ENCODE data around the gene ARHGEF4.

The ARHGEF4 gene

GRCh38 chr2:130848526-130849210 lies 12.0 kb downstream of the ARHGEF4 start:
- Histone ChIP-seq H3F3A (ENCODE audit: low read depth) (no peaks in the 10 kb centered on the region), H3K9ac (ENCODE audit: low read depth, low read length, poor library complexity, severe bottlenecking) (no peak overlapping the region), H3K9me3 (ENCODE audit: insufficient read depth, low read depth, low read length) (no peaks in the 10 kb centered on the region)

GRCh38 chr2:130849896-130850787 lies 13.4 kb downstream of the ARHGEF4 start:
- no peak overlapping the region for H3K9ac ChIP-seq (ENCODE audit: low read depth, low read length, poor library complexity, severe bottlenecking)
- H3K4me2 ChIP-seq (ENCODE audit: low read depth, low read length, poor library complexity, severe bottlenecking), result no peak overlapping the region
- no peaks in the 10 kb centered on the region for H3K9me3 ChIP-seq (ENCODE audit: insufficient read depth, low read depth, low read length)
- H4K20me1 ChIP-seq (ENCODE audit: insufficient read depth, low read length, poor library complexity, severe bottlenecking), result no peaks in the 10 kb centered on the region
- TF ChIP-seq EZH2phosphoT487 (IDR thresholded peaks at IDR 0.05; ENCODE audit: borderline replicate concordance) (no peak), CTCF (conservative IDR thresholded peaks at IDR 0.05; ENCODE audit: low read length) (no peak)
- H3K79me2 ChIP-seq (ENCODE audit: insufficient read depth, low read length), result no peaks in the 10 kb centered on the region
- H3F3A ChIP-seq (ENCODE audit: low read depth), result no peaks in the 10 kb centered on the region
- H3K36me3 ChIP-seq (ENCODE audit: insufficient read depth, low read length), result no peaks in the 10 kb centered on the region
- H3K4me3 ChIP-seq (ENCODE audit: low read length, poor library complexity, severe bottlenecking), result no peak overlapping the region
- H2AFZ ChIP-seq (ENCODE audit: low read length), result no peak overlapping the region
- H3K27me3 ChIP-seq (ENCODE audit: insufficient read depth, low read length, poor library complexity, severe bottlenecking), result no peaks in the 10 kb centered on the region
- no peaks in the 10 kb centered on the region for H3K9me2 ChIP-seq (replicated peaks; ENCODE audit: low read depth, low read length)
- no peaks in the 10 kb centered on the region for H3K4me1 ChIP-seq (ENCODE audit: insufficient read depth, low read length, poor library complexity, severe bottlenecking)

More at GRCh38 chr2:130848526-130849210, 12.0 kb downstream of the ARHGEF4 start:
- Histone ChIP-seq H3K4me2 (ENCODE audit: low read depth, low read length, poor library complexity, severe bottlenecking) (no peak overlapping the region), H3K27me3 (ENCODE audit: insufficient read depth, low read length, poor library complexity, severe bottlenecking) (no peaks in the 10 kb centered on the region), H3K4me3 (ENCODE audit: low read length, poor library complexity, severe bottlenecking) (no peak overlapping the region), H3K36me3 (ENCODE audit: insufficient read depth, low read length) (no peaks in the 10 kb centered on the region), H2AFZ (ENCODE audit: low read length) (no peak overlapping the region), H3K4me1 (ENCODE audit: insufficient read depth, low read length, poor library complexity, severe bottlenecking) (no peaks in the 10 kb centered on the region), H3K9me2 (replicated peaks; ENCODE audit: low read depth, low read length) (no peaks in the 10 kb centered on the region), H3K79me2 (ENCODE audit: insufficient read depth, low read length) (no peaks in the 10 kb centered on the region), H4K20me1 (ENCODE audit: insufficient read depth, low read length, poor library complexity, severe bottlenecking) (no peaks in the 10 kb centered on the region)
- TF ChIP-seq EZH2phosphoT487 (IDR thresholded peaks at IDR 0.05; ENCODE audit: borderline replicate concordance) (no peak), CTCF (conservative IDR thresholded peaks at IDR 0.05; ENCODE audit: low read length) (no peak)

GRCh38 chr2:130850788-130851623 lies 14.3 kb downstream of the ARHGEF4 start:
- Histone ChIP-seq H3F3A (ENCODE audit: low read depth) (no peaks in the 10 kb centered on the region), H3K27me3 (ENCODE audit: insufficient read depth, low read length, poor library complexity, severe bottlenecking) (no peaks in the 10 kb centered on the region), H4K20me1 (ENCODE audit: insufficient read depth, low read length, poor library complexity, severe bottlenecking) (no peaks in the 10 kb centered on the region), H3K9ac (ENCODE audit: low read depth, low read length, poor library complexity, severe bottlenecking) (no peak overlapping the region), H3K9me2 (replicated peaks; ENCODE audit: low read depth, low read length) (no peaks in the 10 kb centered on the region), H3K4me1 (ENCODE audit: insufficient read depth, low read length, poor library complexity, severe bottlenecking) (no peaks in the 10 kb centered on the region), H3K4me3 (ENCODE audit: low read length, poor library complexity, severe bottlenecking) (no peak overlapping the region), H3K9me3 (ENCODE audit: insufficient read depth, low read depth, low read length) (no peaks in the 10 kb centered on the region), H3K4me2 (ENCODE audit: low read depth, low read length, poor library complexity, severe bottlenecking) (no peak overlapping the region), H3K36me3 (ENCODE audit: insufficient read depth, low read length) (no peaks in the 10 kb centered on the region), H3K79me2 (ENCODE audit: insufficient read depth, low read length) (no peaks in the 10 kb centered on the region), H2AFZ (ENCODE audit: low read length) (no peak overlapping the region)
- TF ChIP-seq CTCF (conservative IDR thresholded peaks at IDR 0.05; ENCODE audit: low read length) (no peak), EZH2phosphoT487 (IDR thresholded peaks at IDR 0.05; ENCODE audit: borderline replicate concordance) (no peak)

All from Loucy (cell line).